Erythroblast (primary cell): ENCODE measurements around the gene VSTM1.

Experiments used
- GATA1 ChIP-seq: IDR thresholded peaks from 2 replicates; pipeline ENCODE4 v1.6.1; 2011; ENCODE audit warnings: low read depth, mild to moderate bottlenecking, control low read depth, low read length, moderate library complexity
- POLR2A ChIP-seq: IDR thresholded peaks from 2 replicates; pipeline ENCODE4 v1.6.1; 2011; ENCODE audit warnings: mild to moderate bottlenecking, low read length

DNA sequence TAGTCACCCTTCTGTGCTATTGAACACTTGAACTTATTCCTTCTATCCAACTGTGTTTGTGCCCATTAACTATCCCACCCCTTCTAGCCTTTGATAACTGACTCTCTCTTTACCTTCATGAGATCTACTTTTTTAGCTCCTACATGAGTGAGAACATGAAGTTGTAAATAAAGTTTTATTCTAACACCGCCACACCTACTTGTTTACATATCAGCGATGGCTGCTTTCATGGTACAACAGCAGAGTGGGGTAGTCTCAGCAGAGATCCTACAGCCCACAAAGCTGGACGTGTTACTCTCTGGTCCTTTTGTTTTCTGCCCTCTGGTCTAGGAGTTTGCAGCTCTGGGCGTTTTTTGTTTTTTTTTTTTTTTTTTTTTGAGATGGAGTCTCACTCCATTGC, 23.7 kb downstream of the VSTM1 start:
- no peak for TF ChIP-seq POLR2A
- TF ChIP-seq GATA1 = no peak
